Esophagus squamous epithelium (tissue), 5 donors: Measurements from ENCODE around the gene PXK. TPM values are rescaled to one million over a fixed set of nuclear protein-coding genes. Genes with fewer than 3 reads are reported as not detected.
A peak's percentile ranks its signal among the peaks of the same experiment; 100 is the strongest.

Experiments
- DNase-seq: peaks from one replicate; lab custom pipeline; 2025; lab: John Stamatoyannopoulos, UW
- H3K27ac ChIP-seq, 4 donors: fragments of 200-600 bp; sonication (generic); one replicate each; pipeline ENCODE4 v1.5.1; 2016 to 2019; ENCODE audit warnings: mild to moderate bottlenecking in 1 of 4
- H3K27me3 ChIP-seq, 4 donors: fragments of 200-600 bp; sonication (generic); 1 replicate in 3 of 4; 2 replicates in 1 of 4; pipeline versions ENCODE4 v1.5.1 to v1.6.0; 2017 to 2021; ENCODE audit warnings: antibody characterized with exemption in 1 of 4
- H3K36me3 ChIP-seq, 3 donors: fragments of 200-600 bp; sonication (generic); one replicate each; pipeline ENCODE4 v1.5.1; 2016 to 2019
- H3K4me1 ChIP-seq, 3 donors: fragments of 200-600 bp; sonication (generic); one replicate each; pipeline ENCODE4 v1.5.1; 2017 to 2019
- H3K4me3 ChIP-seq, 4 donors: fragments of 200-600 bp; sonication (generic); 1 replicate in 3 of 4; 2 replicates in 1 of 4; pipeline ENCODE4 v1.5.1; 2016 to 2019; ENCODE audit warnings: mild to moderate bottlenecking in 2 of 4, moderate library complexity in 1 of 4
- H3K9me3 ChIP-seq, 3 donors: fragments of 200-600 bp; sonication (generic); one replicate each; pipeline ENCODE4 v1.5.1; 2016 to 2019
- POLR2A ChIP-seq, 4 donors: fragments of 450-650 bp; IDR thresholded peaks; one replicate each; pipeline ENCODE4 v1.6.1; 2017; ENCODE audit warnings: antibody characterized with exemption in 4 of 4, mild to moderate bottlenecking in 4 of 4, moderate library complexity in 3 of 4
- WGBS, 2 donors: methylation state at CpG; one replicate each; pipeline ENCODE4 v1.1.5; 2018; 5-methylcytosine and 5-hydroxymethylcytosine counted together
- intact Hi-C: fragments of 100-400 bp; cut with DNase I; formaldehyde crosslinking; loops from one replicate; pipeline ENCODE4 v1.15.0; 2022
- total RNA-seq, 4 donors: library from RNA; depleted of rRNA; stranded (reverse); fragments of >200 nt; gene quantifications; one replicate each; pipeline ENCODE4 v1.1.0, GENCODE V29; 2016
- TF ChIP-seq, protein P1 (sequence below), 6 experiments: fragments of 450-650 bp in 4 of 6; fragments of 200-600 bp in 2 of 6; sonication (generic) in 2 of 6; IDR thresholded peaks; one replicate each; pipeline ENCODE4 v1.5.1; 2016 to 2019; ENCODE audit warnings: antibody characterized with exemption in 6 of 6, mild to moderate bottlenecking in 4 of 6, moderate library complexity in 4 of 6
- donor health status: DM: yes; HTN: yes; CAD: no.

Gene PXK
- total RNA-seq, 4 donors from 2014 or later, result 6.5 to 25.9 (median 12.2) TPM

DNA sequence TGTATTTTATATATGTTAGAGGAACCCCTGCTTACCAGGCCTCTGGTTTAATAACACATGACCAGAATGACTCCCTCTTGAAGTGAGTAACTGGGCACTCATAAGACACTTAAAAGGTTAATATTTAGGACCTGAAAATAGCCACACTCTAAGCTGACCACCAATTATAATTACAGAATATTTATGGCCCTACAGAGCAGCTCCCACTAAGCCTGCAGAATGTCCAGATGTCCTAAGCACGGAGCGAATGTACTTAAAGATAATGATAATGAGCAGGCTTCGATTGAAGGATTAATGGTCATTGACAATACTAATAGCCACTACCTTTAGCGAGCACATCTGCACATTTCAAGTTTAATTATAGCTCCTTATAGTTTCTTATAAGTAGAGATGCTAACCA lies 136.4 kb downstream of the PXK start:
- no peak overlapping the region for H3K4me3 ChIP-seq
- WGBS, 2 donors, result 89 to 91% methylated on average over 4 of the region's 4 CpGs
- no peak for TF ChIP-seq POLR2A (IDR thresholded peaks at IDR 0.05)
- TF ChIP-seq, protein P1, sequence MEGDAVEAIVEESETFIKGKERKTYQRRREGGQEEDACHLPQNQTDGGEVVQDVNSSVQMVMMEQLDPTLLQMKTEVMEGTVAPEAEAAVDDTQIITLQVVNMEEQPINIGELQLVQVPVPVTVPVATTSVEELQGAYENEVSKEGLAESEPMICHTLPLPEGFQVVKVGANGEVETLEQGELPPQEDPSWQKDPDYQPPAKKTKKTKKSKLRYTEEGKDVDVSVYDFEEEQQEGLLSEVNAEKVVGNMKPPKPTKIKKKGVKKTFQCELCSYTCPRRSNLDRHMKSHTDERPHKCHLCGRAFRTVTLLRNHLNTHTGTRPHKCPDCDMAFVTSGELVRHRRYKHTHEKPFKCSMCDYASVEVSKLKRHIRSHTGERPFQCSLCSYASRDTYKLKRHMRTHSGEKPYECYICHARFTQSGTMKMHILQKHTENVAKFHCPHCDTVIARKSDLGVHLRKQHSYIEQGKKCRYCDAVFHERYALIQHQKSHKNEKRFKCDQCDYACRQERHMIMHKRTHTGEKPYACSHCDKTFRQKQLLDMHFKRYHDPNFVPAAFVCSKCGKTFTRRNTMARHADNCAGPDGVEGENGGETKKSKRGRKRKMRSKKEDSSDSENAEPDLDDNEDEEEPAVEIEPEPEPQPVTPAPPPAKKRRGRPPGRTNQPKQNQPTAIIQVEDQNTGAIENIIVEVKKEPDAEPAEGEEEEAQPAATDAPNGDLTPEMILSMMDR (IDR thresholded peaks at IDR 0.05), result no peak
- intact Hi-C loops, result no loop called here
- peaks cover 13 to 44% (median 26%) of the 10 kb centered on the region in 3 donors for H3K4me1 ChIP-seq
- DNase-seq, result no peak
- H3K27me3 ChIP-seq, result no peaks in the 10 kb centered on the region
- no peaks in the 10 kb centered on the region for H3K9me3 ChIP-seq
- no peak overlapping the region for H3K27ac ChIP-seq
- H3K36me3 ChIP-seq, result no peaks in the 10 kb centered on the region

DNA sequence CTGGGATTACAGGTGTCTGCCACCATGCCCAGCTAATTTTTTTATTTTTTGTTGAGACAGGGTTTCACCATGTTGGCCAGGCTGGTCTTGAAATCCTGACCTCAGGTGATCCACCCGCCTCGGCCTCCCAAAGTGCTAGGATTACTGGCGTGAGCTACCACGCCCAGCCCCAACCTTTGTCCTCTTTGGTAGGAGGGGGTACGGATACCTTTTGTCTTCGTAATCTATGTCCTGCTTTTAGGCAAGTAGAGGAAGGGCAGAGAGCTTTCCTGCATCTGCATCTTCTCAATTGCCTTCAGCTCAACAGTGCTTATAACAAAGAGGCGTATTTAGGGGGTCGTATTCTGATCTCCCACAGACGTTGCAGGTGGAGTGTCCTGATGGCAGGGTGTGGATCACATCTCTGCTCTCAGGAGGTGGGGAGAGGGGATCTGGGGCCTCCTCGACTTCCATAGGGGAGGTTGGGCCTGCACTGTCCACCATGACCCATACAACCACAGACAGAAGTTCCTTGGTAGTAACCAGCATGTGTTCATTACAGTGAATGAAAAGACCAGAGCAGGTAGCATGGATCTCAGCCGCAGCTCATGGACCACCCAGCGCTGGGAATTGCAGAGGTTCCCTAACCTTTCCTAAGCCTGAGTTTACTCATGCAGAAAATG lies 137.8 kb downstream of the PXK start:
- H3K27me3 ChIP-seq, result no peaks in the 10 kb centered on the region
- H3K27ac ChIP-seq, result peak overlapping the region; percentile 56 to 86 (median 81)
- H3K4me1 ChIP-seq, result peaks cover 13 to 43% (median 26%) of the 10 kb centered on the region in 3 donors
- no peaks in the 10 kb centered on the region for H3K9me3 ChIP-seq
- 72 to 81% methylated on average over 9 to 11 of the region's 12 CpGs for WGBS, 2 donors
- TF ChIP-seq, protein P1 (IDR thresholded peaks at IDR 0.05), result no peak
- no peak for TF ChIP-seq POLR2A (IDR thresholded peaks at IDR 0.05)
- DNase-seq, result no peak
- H3K4me3 ChIP-seq, result no peak overlapping the region
- H3K36me3 ChIP-seq, result no peaks in the 10 kb centered on the region
- intact Hi-C loops, result no loop called here

DNA sequence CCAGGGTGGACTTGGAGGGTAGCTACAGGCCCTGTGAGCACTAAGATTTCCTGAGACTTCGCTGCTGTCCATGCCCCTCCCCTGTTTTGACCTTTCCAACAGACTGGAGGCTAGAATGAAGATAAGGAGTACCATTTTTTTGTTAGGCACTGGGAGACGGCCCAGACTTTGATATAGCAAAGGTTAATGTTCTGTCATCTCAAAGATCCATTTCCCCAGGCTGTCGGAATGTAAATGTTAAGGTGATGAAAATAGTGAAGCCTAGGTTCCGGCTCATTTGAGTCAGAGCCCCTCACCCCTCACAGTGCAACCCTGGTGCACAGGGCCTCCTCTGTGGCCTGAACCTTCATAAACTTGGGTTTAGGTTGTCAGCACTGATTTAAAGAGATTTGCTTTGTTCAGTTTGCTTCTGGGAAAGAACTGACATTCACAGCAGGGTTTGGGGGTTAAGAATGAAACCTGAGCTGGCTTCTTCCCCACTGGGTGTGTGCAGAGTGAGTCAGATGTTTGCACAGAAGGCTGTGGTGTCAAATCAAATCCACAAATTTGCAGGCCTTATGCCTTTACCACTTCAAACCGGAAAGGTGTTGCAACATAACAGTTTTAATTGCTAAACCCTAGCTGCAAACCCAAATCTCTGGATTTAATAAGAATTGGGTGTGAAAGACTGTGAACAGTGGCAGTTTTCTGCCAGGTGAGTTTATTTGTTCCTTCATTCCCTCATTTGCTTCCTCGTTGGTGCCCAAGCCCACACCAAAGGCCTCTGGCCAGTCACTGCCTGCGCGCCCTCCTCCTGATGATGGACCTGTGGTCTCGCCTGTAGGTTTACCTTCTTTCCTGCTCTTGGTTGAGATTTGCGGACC lies 138.6 kb downstream of the PXK start:
- peak overlapping the region in 1 of 4 donors; percentile 21 for H3K4me3 ChIP-seq
- 27 to 40% methylated on average over 9 to 10 of the region's 10 CpGs for WGBS, 2 donors
- H3K27me3 ChIP-seq, result no peaks in the 10 kb centered on the region
- TF ChIP-seq, protein P1 (IDR thresholded peaks at IDR 0.05), result no peak
- no peak for TF ChIP-seq POLR2A (IDR thresholded peaks at IDR 0.05)
- DNase-seq, result no peak
- peak overlapping the region; percentile 71 to 86 (median 81) for H3K27ac ChIP-seq
- H3K36me3 ChIP-seq, result no peaks in the 10 kb centered on the region
- peaks cover 13 to 43% (median 26%) of the 10 kb centered on the region in 3 donors for H3K4me1 ChIP-seq
- H3K9me3 ChIP-seq, result no peaks in the 10 kb centered on the region
- intact Hi-C loops, result no loop called here

- H3K27me3 ChIP-seq, result no peaks in the 10 kb centered on the region
- peaks cover 13 to 37% (median 26%) of the 10 kb centered on the region in 3 donors for H3K4me1 ChIP-seq
- no peaks in the 10 kb centered on the region for H3K36me3 ChIP-seq
- no peak for TF ChIP-seq POLR2A (IDR thresholded peaks at IDR 0.05)
- TF ChIP-seq, protein P1 (IDR thresholded peaks at IDR 0.05), result no peak
- no peak overlapping the region for H3K4me3 ChIP-seq
- no peaks in the 10 kb centered on the region for H3K9me3 ChIP-seq
- no peak overlapping the region for H3K27ac ChIP-seq
- no peak for DNase-seq
- intact Hi-C loops, result no loop called here
- 93 to 95% methylated on average over 1 of the region's 1 CpG for WGBS, 2 donors
These were observed 140.6 kb downstream of the PXK start for GRCh38 chr3:58473275-58473674.
